ENCODE data around the gene GKN1. TPM values are rescaled to one million over a fixed set of nuclear protein-coding genes. Genes with fewer than 3 reads are reported as not detected.

Gene GKN1
- total RNA-seq, 1 experiment from 2014 or later = not detected

Other genes with a start within 250 kb of the GKN1 start
- 2.6 to 3.4 TPM (median 2.9 TPM) in 3 replicates for gene ARHGAP25, start 239.8 kb upstream of the GKN1 start, total RNA-seq (2021)
- gene BMP10, start 103.2 kb upstream of the GKN1 start, total RNA-seq (2021) = not detected in 3 replicates
- not detected in 3 replicates for gene GKN2, start 21.7 kb upstream of the GKN1 start, total RNA-seq (2021)
- 30.0 to 37.7 TPM (median 36.8 TPM) in 3 replicates for gene ANTXR1, start 38.5 kb downstream of the GKN1 start, total RNA-seq (2021)